Stimulated activated CD4-positive, alpha-beta T cell treated with anti-CD3 and anti-CD28 coated beads, Interleukin-15, amount 100 ng/mL, for 48 hours (primary cell): ENCODE results near the gene SEMA5A.

Experiments
- DNase-seq, 2 donors: peaks; one replicate each; pipeline ENCODE4 v3.0.0-alpha.2; 2020; ENCODE audit warnings: low read depth in 2 of 2

The SEMA5A gene

GRCh38 chr5:9477537-9477936 lies 68.3 kb downstream of the SEMA5A start:
- DNase-seq, result no peak

DNA sequence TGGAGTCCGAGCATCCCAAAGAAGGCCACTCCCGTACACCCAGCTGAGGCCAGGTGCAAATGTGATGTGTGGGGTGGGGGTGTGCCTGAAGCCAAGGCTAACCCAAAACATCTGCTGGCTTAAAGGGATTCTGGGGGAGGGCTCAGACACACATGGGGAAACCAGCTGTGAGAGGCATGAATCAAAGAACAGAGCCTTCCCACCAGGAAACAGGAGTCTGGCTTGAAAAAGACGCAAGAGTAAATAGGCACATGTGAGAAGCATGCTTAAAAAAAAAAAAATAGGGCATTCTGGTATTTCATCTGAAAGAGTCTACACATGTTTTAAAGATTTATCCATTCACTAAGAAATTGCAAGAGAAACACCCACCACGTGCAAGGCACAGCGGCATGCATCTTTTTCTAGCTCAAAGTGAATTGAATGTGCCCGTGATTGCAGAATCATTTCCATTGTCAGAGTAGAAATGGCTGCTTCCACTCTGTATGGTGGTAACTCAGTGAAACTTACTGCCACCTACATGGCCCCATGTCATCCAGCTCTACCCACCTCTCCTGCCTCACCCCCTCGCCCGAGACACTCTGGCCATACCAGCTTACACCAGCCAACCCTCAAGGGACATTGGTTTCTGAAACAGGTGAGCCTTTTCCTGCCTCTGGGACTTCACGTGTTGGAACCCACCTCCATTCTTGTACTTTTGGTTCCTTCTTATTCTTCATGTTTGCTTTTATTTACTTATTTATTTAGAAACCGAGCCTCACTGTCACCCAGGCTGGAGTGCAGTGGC lies 71.5 kb downstream of the SEMA5A start:
- DNase-seq, result no peak

DNA sequence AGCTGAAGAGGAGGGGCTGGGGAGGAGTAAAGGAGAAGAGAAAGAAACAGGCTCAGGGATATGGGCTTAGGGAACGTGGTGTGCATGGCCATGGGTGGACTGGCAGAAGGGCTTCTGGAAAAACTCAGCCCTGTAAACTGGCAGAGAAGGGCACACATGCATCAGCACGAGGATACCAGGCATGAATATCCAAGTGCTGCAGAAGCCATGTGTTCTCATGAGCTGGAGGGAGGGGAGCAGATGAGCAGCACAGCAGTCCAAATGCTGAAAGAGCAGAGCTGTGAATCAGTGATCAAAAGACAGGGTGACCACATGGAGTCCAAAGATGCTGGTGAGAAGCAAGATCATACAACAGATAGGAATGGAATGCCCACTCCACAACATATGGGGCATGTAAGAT lies 72.3 kb downstream of the SEMA5A start:
- DNase-seq, result no peak

GRCh38 chr5:9470410-9470809 lies 75.5 kb downstream of the SEMA5A start:
- DNase-seq, result no peak

DNA sequence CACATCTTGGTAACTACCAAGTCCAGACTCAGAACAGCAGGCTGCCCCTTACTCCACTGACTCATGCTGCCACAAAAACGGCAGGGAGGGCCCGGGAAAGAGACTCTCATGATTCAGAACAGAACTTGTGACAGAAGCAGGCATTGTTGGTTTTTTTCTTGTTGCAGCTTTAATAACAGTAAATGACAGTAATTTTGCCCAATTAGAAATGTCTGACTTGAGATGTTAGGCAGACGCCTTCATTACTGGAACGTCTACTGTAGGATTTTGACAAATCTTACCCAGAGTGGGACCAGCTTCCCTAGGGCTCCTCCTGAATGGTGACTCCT lies 77.9 kb downstream of the SEMA5A start:
- no peak for DNase-seq

GRCh38 chr5:9467199-9468059 lies 78.4 kb downstream of the SEMA5A start:
- no peak for DNase-seq

- DNase-seq, result no peak
Measured at GRCh38 chr5:9466697-9467096, 79.2 kb downstream of the SEMA5A start.

- no peak for DNase-seq
Measured at GRCh38 chr5:9464478-9464877, 81.4 kb downstream of the SEMA5A start.

- DNase-seq, result no peak
Measured at GRCh38 chr5:9462109-9462508, 83.8 kb downstream of the SEMA5A start.

GRCh38 chr5:9460885-9461645 lies 84.8 kb downstream of the SEMA5A start:
- DNase-seq, result no peak

GRCh38 chr5:9456435-9457042 lies 89.3 kb downstream of the SEMA5A start:
- no peak for DNase-seq

GRCh38 chr5:9455826-9456434 lies 89.9 kb downstream of the SEMA5A start:
- no peak for DNase-seq

- no peak for DNase-seq
Measured at GRCh38 chr5:9454491-9454890, 91.4 kb downstream of the SEMA5A start.

GRCh38 chr5:9454012-9454481 lies 91.8 kb downstream of the SEMA5A start:
- no peak for DNase-seq

DNA sequence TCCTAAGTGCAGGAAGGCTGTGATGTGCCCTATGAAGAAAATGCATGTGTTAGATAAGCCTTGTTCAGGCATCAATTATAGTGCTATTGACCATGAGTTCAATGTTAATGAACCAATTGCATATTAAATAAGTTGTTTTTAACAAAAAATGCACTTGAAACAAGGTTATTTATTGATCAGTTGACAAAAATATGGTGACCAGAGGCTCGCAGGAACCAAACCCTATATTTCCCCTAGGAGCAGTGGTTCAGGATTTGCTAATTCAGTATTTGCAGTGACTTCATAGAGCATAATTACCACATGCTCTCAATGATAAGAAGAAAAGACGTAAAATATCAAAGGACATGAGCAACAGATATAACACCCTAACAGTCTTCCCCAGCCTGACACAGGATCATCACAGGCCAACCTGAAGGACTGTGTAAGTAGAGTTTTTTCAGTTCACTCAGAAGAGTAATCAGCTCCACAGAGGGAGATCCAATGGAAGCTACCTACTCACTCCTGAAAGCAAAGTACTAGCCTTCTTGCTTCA lies 92.3 kb downstream of the SEMA5A start:
- DNase-seq, result no peak

DNA sequence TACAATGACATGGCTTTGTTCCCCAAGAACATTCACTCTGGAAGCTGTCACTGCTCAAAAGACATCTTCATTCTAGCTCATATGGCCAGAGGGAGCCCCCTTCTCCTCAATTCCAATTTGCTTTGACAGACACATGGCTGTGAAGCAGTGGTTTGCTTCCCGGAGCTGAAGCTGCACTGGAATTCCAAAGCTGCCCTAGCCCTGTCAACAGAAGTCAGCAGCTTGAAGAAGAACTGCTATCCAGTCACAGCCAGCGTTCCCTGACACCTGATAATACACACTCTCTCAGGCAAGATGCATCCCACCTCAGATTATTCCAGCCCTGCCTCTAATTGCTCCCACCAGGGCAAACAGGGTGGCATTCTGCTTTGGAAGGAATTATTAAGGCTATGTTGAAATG lies 93.7 kb downstream of the SEMA5A start:
- no peak for DNase-seq

DNA sequence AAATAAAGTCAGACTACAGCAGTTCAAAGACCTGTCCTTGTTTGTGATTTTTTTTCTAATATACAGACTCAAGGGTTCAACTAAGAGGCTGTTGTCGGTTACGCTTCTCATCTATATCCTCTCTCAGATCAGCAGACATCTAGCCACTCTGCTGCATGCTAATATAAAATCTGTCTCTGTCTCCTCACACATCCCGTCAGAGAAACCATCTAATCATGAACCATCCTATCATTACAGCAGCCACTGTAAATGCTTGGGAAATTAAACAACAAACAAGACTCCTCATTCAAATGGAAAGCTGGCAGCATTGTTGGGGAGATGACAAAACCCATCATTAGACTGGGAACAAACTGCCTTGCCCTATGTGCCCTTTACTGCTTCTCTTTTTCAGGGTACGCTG lies 94.8 kb downstream of the SEMA5A start:
- no peak for DNase-seq

GRCh38 chr5:9447691-9448090 lies 98.2 kb downstream of the SEMA5A start:
- DNase-seq, result no peak

DNA sequence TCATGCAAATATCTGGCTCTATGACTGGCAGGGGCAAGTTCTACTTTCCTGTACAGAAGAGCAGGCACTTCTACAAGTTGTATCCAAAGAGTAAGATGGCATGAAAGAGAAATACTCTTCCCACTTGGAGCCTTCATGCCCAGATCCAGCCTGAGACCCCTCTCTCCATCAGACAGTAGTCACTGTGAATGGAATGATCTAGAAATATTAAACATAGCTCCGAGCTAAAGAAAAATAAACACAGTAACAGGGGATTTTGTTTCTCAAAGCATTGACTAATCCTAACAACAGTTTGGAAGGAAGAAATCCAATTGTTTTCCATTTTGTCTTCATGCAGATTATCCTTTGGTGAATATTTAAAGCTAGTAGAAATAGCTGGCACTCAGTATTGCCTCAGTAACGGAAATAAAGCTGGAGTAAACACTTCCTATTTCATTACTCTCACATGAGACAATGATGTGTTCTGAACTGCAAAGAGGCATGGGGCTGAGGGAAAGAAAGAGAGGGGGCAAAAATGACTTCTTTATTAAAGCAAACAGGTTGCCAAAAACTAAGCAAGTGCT lies 100.0 kb downstream of the SEMA5A start:
- no peak for DNase-seq

- no peak for DNase-seq
Measured at GRCh38 chr5:9444346-9444745, 101.5 kb downstream of the SEMA5A start.

DNA sequence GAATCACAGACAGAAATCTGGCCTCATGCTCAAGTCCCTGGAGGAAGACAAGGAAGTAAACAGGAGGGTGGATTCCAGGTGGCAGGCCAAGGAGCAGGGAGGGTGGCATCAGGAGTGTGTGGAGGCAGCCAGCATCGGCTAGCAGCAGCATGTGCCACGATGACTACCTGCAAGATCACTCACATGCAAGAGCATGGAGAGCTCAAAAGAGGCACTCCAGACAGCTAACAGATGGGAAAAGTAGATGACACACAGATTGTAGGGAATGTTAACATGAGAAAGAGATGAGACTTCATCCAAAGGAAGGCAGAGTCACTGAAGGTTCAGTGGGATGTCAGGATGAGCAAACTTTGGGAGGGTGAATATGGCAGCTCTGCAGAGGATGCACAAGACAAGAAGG lies 104.3 kb downstream of the SEMA5A start:
- no peak for DNase-seq
